Measurements from ENCODE around the gene CEP89. TPM values are rescaled to one million over a fixed set of nuclear protein-coding genes. Genes with fewer than 3 reads are reported as not detected.

The CEP89 gene
- total RNA-seq, 2 experiments from 2014 or later, result 10.3 to 12.1 TPM

- H3K9me3 Mint-ChIP-seq, result no peaks in the 10 kb centered on the region
- H3K4me1 Mint-ChIP-seq (ENCODE audit: low read depth), result no peaks in the 10 kb centered on the region
- TF ChIP-seq, protein P1, sequence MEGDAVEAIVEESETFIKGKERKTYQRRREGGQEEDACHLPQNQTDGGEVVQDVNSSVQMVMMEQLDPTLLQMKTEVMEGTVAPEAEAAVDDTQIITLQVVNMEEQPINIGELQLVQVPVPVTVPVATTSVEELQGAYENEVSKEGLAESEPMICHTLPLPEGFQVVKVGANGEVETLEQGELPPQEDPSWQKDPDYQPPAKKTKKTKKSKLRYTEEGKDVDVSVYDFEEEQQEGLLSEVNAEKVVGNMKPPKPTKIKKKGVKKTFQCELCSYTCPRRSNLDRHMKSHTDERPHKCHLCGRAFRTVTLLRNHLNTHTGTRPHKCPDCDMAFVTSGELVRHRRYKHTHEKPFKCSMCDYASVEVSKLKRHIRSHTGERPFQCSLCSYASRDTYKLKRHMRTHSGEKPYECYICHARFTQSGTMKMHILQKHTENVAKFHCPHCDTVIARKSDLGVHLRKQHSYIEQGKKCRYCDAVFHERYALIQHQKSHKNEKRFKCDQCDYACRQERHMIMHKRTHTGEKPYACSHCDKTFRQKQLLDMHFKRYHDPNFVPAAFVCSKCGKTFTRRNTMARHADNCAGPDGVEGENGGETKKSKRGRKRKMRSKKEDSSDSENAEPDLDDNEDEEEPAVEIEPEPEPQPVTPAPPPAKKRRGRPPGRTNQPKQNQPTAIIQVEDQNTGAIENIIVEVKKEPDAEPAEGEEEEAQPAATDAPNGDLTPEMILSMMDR (IDR thresholded peaks at IDR 0.05), result no peak
- DNase-seq (no peak), ATAC-seq (no peak)
- no peak overlapping the region for H3K27ac Mint-ChIP-seq
- H3K36me3 Mint-ChIP-seq (ENCODE audit: low read depth), result no peaks in the 10 kb centered on the region
- no peak overlapping the region for H3K4me3 Mint-ChIP-seq
- intact Hi-C loops (cut with micrococcal nuclease), result no loop called here
- H3K27me3 Mint-ChIP-seq, result no peaks in the 10 kb centered on the region
- POLR2A ChIA-PET, result no interaction called here
- CTCF ChIA-PET, result no interaction called here
Observed at GRCh38 chr19:32866061-32866460, 105.7 kb downstream of the CEP89 start.

DNA sequence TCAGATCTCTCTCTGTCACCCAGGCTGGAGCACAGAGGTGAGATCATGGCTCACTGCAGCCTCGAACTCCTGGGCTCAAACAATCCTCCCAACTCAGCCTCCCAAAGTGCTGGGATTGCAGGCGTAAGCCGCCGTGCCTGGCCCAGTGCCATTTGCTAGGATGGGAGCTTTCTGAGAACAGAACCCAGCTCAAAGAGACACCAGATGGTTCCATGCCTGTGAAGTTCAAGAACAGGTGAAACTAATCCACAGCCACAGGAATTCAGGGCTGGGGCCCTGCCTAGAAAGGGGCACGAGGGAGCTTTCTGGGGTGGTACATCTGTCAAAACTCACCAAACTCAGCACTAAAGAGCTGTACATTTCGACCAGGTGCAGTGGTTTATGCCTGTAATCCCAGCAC, 106.4 kb downstream of the CEP89 start:
- Mint-ChIP-seq H3K27ac (no peak overlapping the region), H3K36me3 (ENCODE audit: low read depth) (no peaks in the 10 kb centered on the region), H3K27me3 (no peaks in the 10 kb centered on the region), H3K9me3 (no peaks in the 10 kb centered on the region), H3K4me3 (no peak overlapping the region), H3K4me1 (ENCODE audit: low read depth) (no peaks in the 10 kb centered on the region)
- DNase-seq (no peak), ATAC-seq (no peak)
- ChIA-PET POLR2A (interaction anchor here (0.6 kb wide), 1 partner anchor 19 kb away, joined by 3 read pairs; no protein-coding TSS in a partner anchor), CTCF (no interaction called here)
- intact Hi-C loops (cut with micrococcal nuclease), result no loop called here
- TF ChIP-seq, protein P1 (IDR thresholded peaks at IDR 0.05), result no peak

DNA sequence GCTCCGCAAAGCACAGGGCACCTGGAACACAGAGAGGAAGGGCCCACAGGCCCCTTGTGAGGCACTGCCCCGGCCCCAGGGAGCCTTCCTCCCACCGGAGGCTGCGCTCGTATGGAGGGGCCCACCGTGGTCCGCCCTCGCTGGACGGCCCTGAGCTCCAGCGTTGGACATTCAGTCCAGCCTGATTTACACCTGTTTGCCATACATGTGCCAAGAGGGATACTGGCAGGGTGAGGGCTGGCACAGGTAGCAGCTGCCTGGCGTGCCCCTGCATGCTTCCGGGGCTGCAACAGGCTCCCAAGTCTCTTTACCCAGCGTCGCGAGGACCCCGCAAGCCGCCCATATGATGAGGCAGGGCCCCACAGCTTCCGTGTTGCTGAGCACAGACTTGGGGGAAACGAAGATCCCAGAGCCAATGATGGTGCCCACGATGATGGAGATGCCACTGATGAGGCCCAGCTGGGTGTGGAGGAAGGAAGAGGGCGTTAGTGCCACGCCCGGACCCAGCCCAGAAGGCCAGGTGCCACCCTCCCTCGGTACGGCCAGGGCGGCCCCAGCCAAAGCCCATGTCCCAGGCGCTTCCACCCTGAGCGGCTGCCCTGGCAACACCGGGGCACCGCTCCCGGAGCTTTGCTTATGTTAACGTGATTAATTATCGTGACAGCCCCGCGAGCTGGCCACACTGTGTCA, 107.3 kb downstream of the CEP89 start:
- no peaks in the 10 kb centered on the region for H3K36me3 Mint-ChIP-seq (ENCODE audit: low read depth)
- no peak overlapping the region for H3K27ac Mint-ChIP-seq
- no peaks in the 10 kb centered on the region for H3K4me1 Mint-ChIP-seq (ENCODE audit: low read depth)
- H3K4me3 Mint-ChIP-seq, result no peak overlapping the region
- ATAC-seq (no peak), DNase-seq (no peak)
- no peaks in the 10 kb centered on the region for H3K9me3 Mint-ChIP-seq
- no peaks in the 10 kb centered on the region for H3K27me3 Mint-ChIP-seq
- ChIA-PET POLR2A (no interaction called here), CTCF (no interaction called here)
- TF ChIP-seq, protein P1 (IDR thresholded peaks at IDR 0.05), result no peak
- intact Hi-C loops (cut with micrococcal nuclease), result no loop called here

- POLR2A ChIA-PET, result no interaction called here
- H3K36me3 Mint-ChIP-seq (ENCODE audit: low read depth), result no peaks in the 10 kb centered on the region
- TF ChIP-seq, protein P1 (IDR thresholded peaks at IDR 0.05), result no peak
- no peaks in the 10 kb centered on the region for H3K27me3 Mint-ChIP-seq
- no peak overlapping the region for H3K27ac Mint-ChIP-seq
- DNase-seq (no peak), ATAC-seq (no peak)
- no peak overlapping the region for H3K4me3 Mint-ChIP-seq
- no peaks in the 10 kb centered on the region for H3K9me3 Mint-ChIP-seq
- no peaks in the 10 kb centered on the region for H3K4me1 Mint-ChIP-seq (ENCODE audit: low read depth)
- CTCF ChIA-PET, result no interaction called here
- intact Hi-C loops (cut with micrococcal nuclease), result no loop called here
Observed at GRCh38 chr19:32863841-32864240, 107.9 kb downstream of the CEP89 start.

- Mint-ChIP-seq H3K36me3 (ENCODE audit: low read depth) (no peaks in the 10 kb centered on the region), H3K4me3 (no peak overlapping the region), H3K27me3 (no peaks in the 10 kb centered on the region), H3K27ac (no peak overlapping the region), H3K4me1 (ENCODE audit: low read depth) (no peaks in the 10 kb centered on the region), H3K9me3 (no peaks in the 10 kb centered on the region)
- intact Hi-C loops (cut with micrococcal nuclease), result no loop called here
- ATAC-seq (no peak), DNase-seq (no peak)
- CTCF ChIA-PET, result no interaction called here
- TF ChIP-seq, protein P1 (IDR thresholded peaks at IDR 0.05), result no peak
- POLR2A ChIA-PET, result no interaction called here
Observed at GRCh38 chr19:32863301-32863700, 108.5 kb downstream of the CEP89 start.

Measured in activated CD8-positive, alpha-beta T cell treated with anti-CD3 and anti-CD28 coated beads for 36 hours (primary cell).